ENCODE measurements around the gene FYCO1.
A peak's percentile ranks its signal among the peaks of the same experiment; 100 is the strongest.

Gene FYCO1

DNA sequence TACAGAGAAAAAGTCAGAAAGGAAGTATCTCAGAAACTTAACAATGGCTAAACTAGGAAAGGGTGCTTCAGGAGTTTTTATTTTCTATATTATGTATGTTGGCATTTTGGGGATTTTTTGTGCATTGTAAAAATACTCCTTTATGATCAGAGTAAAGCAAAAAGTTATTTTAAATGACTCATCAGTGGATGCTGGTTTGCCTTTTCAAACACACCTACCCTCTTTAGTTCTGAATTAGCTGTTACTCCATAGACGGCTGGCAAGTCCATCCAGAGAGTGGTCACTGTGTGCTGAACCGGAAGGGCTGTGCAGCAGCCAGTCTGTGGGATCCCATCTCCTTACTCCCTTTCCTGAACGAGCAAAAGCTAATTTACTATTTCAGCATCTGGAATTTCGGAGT is 108.3 kb downstream of the FYCO1 start:
- DNase-seq (ENCODE audit: low read depth in 2 of 2): no peak

DNA sequence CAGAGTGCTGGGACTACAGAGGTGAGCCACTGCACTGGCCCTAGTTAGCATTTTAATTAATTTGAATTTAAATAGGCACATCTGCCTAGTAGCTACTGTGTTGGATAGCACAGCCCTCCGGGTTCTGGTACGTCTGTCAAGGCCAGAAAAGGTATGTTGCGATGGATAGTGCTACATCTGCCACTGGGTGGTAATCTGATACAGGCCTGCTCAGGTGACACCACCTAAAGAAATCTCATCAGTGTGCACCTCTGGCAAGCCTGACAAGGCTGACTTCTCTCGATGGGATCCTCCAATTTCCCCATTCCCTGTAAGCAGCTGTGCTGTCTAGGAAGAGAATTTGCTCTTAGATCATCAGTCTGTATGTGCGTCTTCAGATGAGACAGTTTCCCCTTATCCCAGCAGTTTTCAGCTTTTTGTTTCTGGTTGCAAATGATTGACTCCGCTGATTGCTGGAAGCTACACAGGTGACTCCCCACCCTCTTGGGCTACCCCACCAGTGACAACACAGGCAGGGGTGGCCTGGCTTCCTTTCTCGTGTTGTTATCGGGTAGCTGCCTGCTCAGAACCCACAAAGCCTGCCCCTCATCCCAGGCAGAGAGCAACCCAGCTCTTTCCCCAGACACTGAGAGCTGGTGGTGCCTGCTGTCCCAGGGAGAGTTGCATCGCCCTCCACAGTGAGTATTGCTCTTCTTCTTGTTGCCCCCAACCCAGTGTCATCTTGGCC is 109.5 kb downstream of the FYCO1 start, which contains the start of gene CCR9:
Gene CCR9, plus strand, starts transcription at position 565 of the 727 bp plus-strand sequence. CDS start 8,391 bp downstream, outside the sequence.
- no peak for DNase-seq (ENCODE audit: low read depth in 2 of 2)

DNA sequence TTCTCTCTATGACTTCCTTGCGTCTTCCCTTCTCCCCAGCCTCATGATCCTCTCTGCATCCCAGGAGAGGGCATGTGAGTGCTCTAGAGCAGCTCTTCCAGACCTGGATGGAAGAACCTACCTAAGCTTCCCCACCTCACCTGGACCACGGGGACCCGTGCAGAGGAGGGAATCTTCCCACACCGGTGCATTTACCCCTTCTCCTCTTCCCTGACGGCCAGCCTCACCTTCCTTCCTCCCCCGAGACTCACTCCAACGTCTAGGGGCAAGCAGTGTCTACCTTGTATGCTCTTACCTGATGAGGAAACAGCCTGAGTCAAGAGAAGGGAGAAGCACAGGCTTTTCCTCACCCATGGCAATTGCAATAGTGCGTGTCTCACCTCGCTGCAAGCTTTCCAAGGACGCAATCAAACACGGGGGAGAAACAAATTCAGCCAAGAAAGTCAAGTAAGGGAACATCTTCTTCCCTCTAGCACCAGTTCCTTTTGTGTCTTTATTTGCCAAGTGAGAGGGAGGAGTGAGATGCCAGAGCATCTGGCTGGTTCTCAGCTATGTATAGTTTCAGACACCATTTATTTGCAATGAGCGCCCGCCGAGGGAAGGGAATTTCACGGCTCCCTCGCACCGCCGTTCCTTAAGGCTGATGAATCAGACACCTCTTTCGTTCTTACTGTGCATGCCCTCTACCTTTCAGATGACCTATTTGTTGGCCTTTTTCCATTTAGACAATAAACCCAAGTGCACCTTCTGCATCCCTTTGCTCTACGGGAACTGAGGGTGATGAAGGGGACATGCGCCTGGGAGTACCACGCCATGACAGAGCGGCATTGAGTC is 111.0 kb downstream of the FYCO1 start:
- no peak for DNase-seq (ENCODE audit: low read depth in 2 of 2)

DNA sequence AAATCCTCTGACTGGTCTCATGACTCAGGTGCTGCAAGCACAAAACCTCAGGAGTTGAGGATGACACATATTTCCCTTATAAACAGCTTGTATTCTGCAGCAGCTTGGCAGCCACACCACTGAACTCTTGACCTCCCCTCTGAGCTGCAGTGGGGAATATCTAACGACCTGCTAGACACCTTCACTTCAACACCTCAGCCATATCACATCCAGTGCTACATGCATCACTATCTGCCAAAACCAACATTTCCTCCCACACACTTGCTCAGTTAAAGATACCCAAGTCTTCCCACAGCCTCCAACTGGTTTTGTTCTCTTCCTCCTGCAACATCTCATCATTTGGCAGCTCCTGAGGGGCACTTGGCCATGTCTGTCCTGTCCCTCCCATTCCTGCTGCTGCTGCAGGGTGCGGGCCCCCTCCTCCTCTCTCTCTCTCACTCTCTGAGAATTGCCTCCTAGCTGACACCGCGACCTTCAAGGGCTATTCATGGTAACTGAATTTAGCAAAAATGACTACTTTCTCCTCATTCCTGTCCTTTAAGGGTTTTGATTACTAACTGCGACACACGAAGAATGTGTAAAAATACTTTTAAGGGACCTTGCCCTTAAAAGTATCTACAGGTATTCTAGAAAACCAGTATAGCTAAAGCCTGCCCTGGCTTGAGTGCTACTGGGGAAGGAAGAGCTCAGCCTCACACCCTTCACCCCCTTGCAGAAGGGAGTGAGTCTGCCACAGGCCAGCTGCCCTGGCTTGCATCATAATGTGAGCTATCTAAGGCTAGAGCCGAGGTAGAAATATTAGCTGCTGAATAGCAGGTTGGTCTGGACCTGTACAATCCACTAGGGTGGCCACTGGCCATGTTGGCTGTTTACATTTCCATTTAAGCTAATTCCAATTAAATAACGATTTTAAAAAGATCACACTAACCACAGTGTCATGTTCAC is 114.3 kb downstream of the FYCO1 start:
- DNase-seq (ENCODE audit: low read depth in 2 of 2): peak in 1 of 2 donors; percentile 7

- no peak for DNase-seq (ENCODE audit: low read depth in 2 of 2)
Observed at GRCh38 chr3:45880725-45881077, 114.9 kb downstream of the FYCO1 start.

GRCh38 chr3:45878124-45878523 is 117.5 kb downstream of the FYCO1 start:
- DNase-seq (ENCODE audit: low read depth in 2 of 2): no peak

- DNase-seq (ENCODE audit: low read depth in 2 of 2): no peak
Observed at GRCh38 chr3:45874677-45875346, 120.8 kb downstream of the FYCO1 start.

GRCh38 chr3:45873638-45874037 is 122.0 kb downstream of the FYCO1 start:
- no peak for DNase-seq (ENCODE audit: low read depth in 2 of 2)

- no peak for DNase-seq (ENCODE audit: low read depth in 2 of 2)
Observed at GRCh38 chr3:45873036-45873435, 122.6 kb downstream of the FYCO1 start.

DNA sequence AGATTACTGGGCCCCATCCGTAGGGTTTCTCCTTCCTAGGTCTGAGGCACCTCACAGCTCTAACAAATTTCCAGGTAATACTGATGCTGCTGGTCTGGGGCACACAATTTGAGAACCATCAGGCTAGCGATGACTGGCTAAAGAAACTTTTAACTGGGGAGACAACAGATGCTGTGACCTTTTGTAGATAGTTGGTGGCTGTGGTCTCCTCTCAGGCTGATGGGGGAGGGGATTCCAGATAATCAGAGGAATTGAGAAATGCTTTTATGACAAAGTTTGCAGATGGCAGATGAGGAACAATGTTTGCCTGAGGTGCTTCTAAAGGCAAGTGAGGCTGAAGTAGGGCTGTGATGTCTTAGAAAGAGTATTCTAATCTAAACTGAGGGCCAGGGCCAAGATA is 123.1 kb downstream of the FYCO1 start:
- DNase-seq (ENCODE audit: low read depth in 2 of 2): no peak

DNA sequence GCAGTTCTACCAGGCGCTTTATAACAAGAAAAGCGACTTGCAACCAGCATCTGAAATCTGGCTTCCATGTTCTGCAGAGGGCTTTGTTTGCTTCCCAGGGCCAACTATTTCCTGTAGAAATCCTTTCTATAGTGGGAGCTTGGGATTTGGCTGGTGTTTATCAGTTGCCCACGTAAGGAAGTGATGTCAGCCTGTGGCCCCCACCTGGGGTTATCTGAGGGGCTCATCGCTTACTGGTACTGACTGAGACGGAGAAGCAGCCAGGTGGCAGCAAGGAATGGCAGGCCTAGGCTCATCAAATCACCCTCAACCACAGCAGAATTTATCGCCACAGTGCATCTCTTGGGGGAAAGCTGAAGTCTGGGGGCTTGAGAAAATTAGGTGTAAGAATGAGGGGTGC is 123.8 kb downstream of the FYCO1 start:
- DNase-seq (ENCODE audit: low read depth in 2 of 2): no peak

GRCh38 chr3:45870099-45870498 is 125.5 kb downstream of the FYCO1 start:
- DNase-seq (ENCODE audit: low read depth in 2 of 2): peak in 1 of 2 donors; percentile 41

DNA sequence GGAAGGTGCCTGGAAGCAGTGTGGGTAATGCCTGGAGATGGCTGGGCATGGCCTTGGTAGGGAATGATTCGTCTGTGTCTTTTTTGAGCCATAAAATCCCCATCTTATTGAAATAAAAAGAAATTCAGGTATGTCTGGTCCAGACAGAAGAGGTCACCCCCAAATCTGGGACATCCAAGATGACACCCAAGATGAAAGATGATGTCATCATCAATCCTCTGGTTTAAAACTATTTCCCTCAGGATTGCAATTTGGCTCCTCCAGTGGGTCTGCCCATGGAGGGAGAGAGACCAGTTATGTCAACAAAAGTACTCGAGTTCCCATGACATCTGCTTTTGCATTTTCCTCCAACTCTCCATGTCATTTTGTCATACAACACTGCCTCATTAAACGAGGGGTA is 126.0 kb downstream of the FYCO1 start:
- DNase-seq (ENCODE audit: low read depth in 2 of 2): no peak

GRCh38 chr3:45868650-45869049 is 127.0 kb downstream of the FYCO1 start:
- DNase-seq (ENCODE audit: low read depth in 2 of 2): no peak

DNA sequence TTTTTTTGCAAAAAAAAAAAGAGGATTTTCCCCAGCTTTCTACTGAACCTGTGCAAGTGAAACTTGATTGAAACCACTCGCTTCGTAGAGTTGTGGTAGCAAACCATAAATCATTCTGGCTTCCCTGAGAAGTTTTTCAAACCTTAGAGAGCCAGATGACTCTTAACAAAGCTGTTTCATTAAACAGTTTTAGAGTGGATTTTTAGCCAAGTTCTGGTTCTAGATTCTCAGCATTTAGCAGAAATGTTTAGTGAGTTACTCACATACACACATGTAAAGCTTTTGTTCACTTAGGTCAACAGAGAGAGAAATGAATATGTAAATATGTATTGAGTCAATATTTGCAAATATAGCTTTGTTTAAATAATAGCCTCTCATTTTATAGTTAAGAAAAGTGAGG is 127.4 kb downstream of the FYCO1 start:
- DNase-seq (ENCODE audit: low read depth in 2 of 2): no peak

Measured in stimulated activated CD4-positive, alpha-beta T cell treated with anti-CD3 and anti-CD28 coated beads, Interleukin-1b, Interleukin-23, amount 100 ng/mL, for 1 hour (primary cell).